Measurements from ENCODE around the gene SLC9A2. TPM values are rescaled to one million over a fixed set of nuclear protein-coding genes. Genes with fewer than 3 reads are reported as not detected.

Gene SLC9A2
- total and polyA plus RNA-seq, 10 of the 15 experiments (the other 5 are each of a cell fraction or from before 2014, with no cell fraction given) = 0.13 to 1.2 (median 0.79) TPM

GRCh38 chr2:102599486-102599885, 19.9 kb upstream of the SLC9A2 start:
- no TSS peak for BruUV-seq (replicated peaks)
- WGBS (ENCODE audit: insufficient coverage, insufficient replicate concordance, low lambda C conversion rate, missing lambda C conversion rate) = 5% methylated on average over 6 of the region's 6 CpGs
- Histone ChIP-seq H3K9ac (ENCODE audit: control insufficient read depth, insufficient read depth, low read length) (no peak overlapping the region), H3K4me1 (ENCODE audit: control insufficient read depth, insufficient read depth, low read length) (no peaks in the 10 kb centered on the region), H3K27ac (ENCODE audit: control insufficient read depth, insufficient read depth) (no peak overlapping the region), H4K20me1 (ENCODE audit: control insufficient read depth, insufficient read depth) (no peaks in the 10 kb centered on the region), H3K4me2 (ENCODE audit: control insufficient read depth, insufficient read depth) (no peak overlapping the region), H3K4me3 (no peak overlapping the region), H3K79me2 (ENCODE audit: control insufficient read depth, insufficient read depth, low read length) (no peaks in the 10 kb centered on the region), H2AFZ (ENCODE audit: control insufficient read depth, low read depth, low read length) (no peak overlapping the region), H3K27me3 (replicated peaks in 1 of 2; ENCODE audit: control insufficient read depth in 2 of 2, insufficient read depth in 2 of 2, low read length in 1 of 2) (no peaks in the 10 kb centered on the region; a peak in 1 of 4 replicates), H3K36me3 (ENCODE audit: control insufficient read depth in 2 of 2, insufficient read depth in 2 of 2, low read length in 1 of 2) (no peaks in the 10 kb centered on the region), H3K9me3 (replicated peaks; ENCODE audit: control insufficient read depth, insufficient read depth, low read length) (no peaks in the 10 kb centered on the region)
- CTCF ChIA-PET = no interaction called here
- FAIRE-seq (no peak), DNase-seq (ENCODE audit: low read depth, low spot score) (no peak), ATAC-seq (no peak)
- TF ChIP-seq HCFC1 (IDR thresholded peaks at IDR 0.05; ENCODE audit: low read length) (no peak), TCF7 (IDR thresholded peaks at IDR 0.05; ENCODE audit: borderline replicate concordance) (no peak), CBX5 (IDR thresholded peaks at IDR 0.05; ENCODE audit: low read depth) (no peak), RAD21 (IDR thresholded peaks at IDR 0.05; ENCODE audit: insufficient read depth, low read depth, low read length) (no peak), RFX5 (IDR thresholded peaks at IDR 0.05; ENCODE audit: low read depth, low read length) (no peak), TARDBP (IDR thresholded peaks at IDR 0.05; ENCODE audit: borderline replicate concordance) (no peak), NR2C2 (IDR thresholded peaks at IDR 0.05; ENCODE audit: borderline replicate concordance, control insufficient read depth, insufficient read length, low read depth) (no peak), ZNF217 (IDR thresholded peaks at IDR 0.05) (no peak), JUND (IDR thresholded peaks at IDR 0.05; ENCODE audit: low read depth, low read length) (no peak), FOXM1 (IDR thresholded peaks at IDR 0.05; ENCODE audit: low read depth, low read length) (no peak), HDAC2 (IDR thresholded peaks at IDR 0.05) (no peak), ZBTB33 (IDR thresholded peaks at IDR 0.05) (no peak), SP1 (IDR thresholded peaks at IDR 0.05; ENCODE audit: low read depth, low read length) (no peak), ZNF384 (IDR thresholded peaks at IDR 0.05; ENCODE audit: borderline replicate concordance, low read depth, low read length) (no peak), GABPA (IDR thresholded peaks at IDR 0.05; ENCODE audit: low read depth) (no peak), MYB (IDR thresholded peaks at IDR 0.05; ENCODE audit: borderline replicate concordance, low read depth, low read length) (no peak), EZH2 (IDR thresholded peaks at IDR 0.05; ENCODE audit: borderline replicate concordance, control insufficient read depth, low read depth, low read length) (no peak), PAX5 (IDR thresholded peaks at IDR 0.05; ENCODE audit: borderline replicate concordance, low read depth, low read length) (no peak), ZBTB40 (IDR thresholded peaks at IDR 0.05; ENCODE audit: borderline replicate concordance) (no peak)
- POLR2A ChIA-PET = no interaction called here
- RAD21 ChIA-PET (ENCODE audit: unreplicated experiment) = no interaction called here
- intact Hi-C loops (cut with micrococcal nuclease; ENCODE audit: unreplicated experiment) (no loop called here), in situ Hi-C loops (cut with MboI) (no loop called here)
- SMC1A ChIA-PET (ENCODE audit: uncharacterized antibody, unreplicated experiment) = no interaction called here

Measured in GM12878 (cell line).